H1 (cell line): Measurements from ENCODE around the gene ANO2. TPM values are rescaled to one million over a fixed set of nuclear protein-coding genes. Genes with fewer than 3 reads are reported as not detected.

Source experiments
- CTCF ChIA-PET: fragments of 300-600 bp; sonication (Branson Sonifier 250); formaldehyde crosslinking; loops from one replicate; lab custom pipeline; 2021; ENCODE audit not compliant: partially characterized antibody; lab: Charles Lee
- POLR2A ChIA-PET: fragments of 300-600 bp; sonication (Branson Sonifier 250); formaldehyde crosslinking; loops from one replicate; lab custom pipeline; 2021; ENCODE audit warnings: inconsistent platforms; ENCODE audit not compliant: partially characterized antibody; lab: Charles Lee
- DNase-seq, 2 experiments: peaks; one replicate each; pipeline versions ENCODE4 v3.0.0 to v3.0.0-alpha.2; 2010 to 2022; ENCODE audit warnings: low spot score in 2 of 2, low read depth in 1 of 2, mixed read lengths in 1 of 2
- FAIRE-seq: peaks from 2 replicates; lab custom pipeline; 2011; peaks lifted over from hg19 to GRCh38; lab: Jason Lieb, UNC
- H2AFZ ChIP-seq: 2 replicates; pipeline ENCODE4 v1.8.1; 2012; ENCODE audit warnings: low read length, inconsistent platforms
- H2AK5ac ChIP-seq: 2 replicates; pipeline ENCODE4 v1.6.1; 2013; ENCODE audit warnings: low read depth, low read length
- H2BK120ac ChIP-seq: replicated peaks from 2 replicates; pipeline ENCODE3; 2013; ENCODE audit warnings: low read depth, low read length, inconsistent platforms
- H2BK12ac ChIP-seq: 2 replicates; pipeline ENCODE4 v1.6.1; 2013; ENCODE audit warnings: low read depth, low read length
- H2BK15ac ChIP-seq: 2 replicates; pipeline ENCODE4 v1.6.1; 2013; ENCODE audit warnings: low read length
- H2BK20ac ChIP-seq: 2 replicates; pipeline ENCODE4 v1.6.1; 2013; ENCODE audit warnings: low read length
- H2BK5ac ChIP-seq: 2 replicates; pipeline ENCODE4 v1.6.1; 2013; ENCODE audit warnings: low read depth, low read length
- H3K14ac ChIP-seq: 2 replicates; pipeline ENCODE4 v1.6.1; 2013; ENCODE audit warnings: inconsistent platforms; ENCODE audit not compliant: insufficient read length
- H3K18ac ChIP-seq: 2 replicates; pipeline ENCODE4 v1.6.1; 2013; ENCODE audit warnings: low read length; ENCODE audit errors: extremely low read depth
- H3K23ac ChIP-seq: 2 replicates; pipeline ENCODE4 v1.6.1; 2013; ENCODE audit warnings: inconsistent platforms; ENCODE audit not compliant: insufficient read length
- H3K23me2 ChIP-seq: 2 replicates; pipeline ENCODE4 v1.6.1; 2013; ENCODE audit warnings: low read depth, low read length
- H3K27ac ChIP-seq: 2 replicates; pipeline ENCODE4 v1.6.1; 2011; ENCODE audit warnings: low read depth, low read length, inconsistent platforms
- H3K27me3 ChIP-seq, 4 experiments: replicated peaks in 1 of 4; 1 replicate in 1 of 4; 2 replicates in 3 of 4; pipeline versions ENCODE4 v1.6.1 to v1.8.1; 2011 to 2013; ENCODE audit warnings: low read length in 3 of 4, mild to moderate bottlenecking in 3 of 4, inconsistent platforms in 2 of 4, mixed read lengths in 2 of 4, moderate library complexity in 1 of 4; ENCODE audit not compliant: control insufficient read depth in 3 of 4, insufficient read depth in 3 of 4; ENCODE audit errors: extremely low read depth in 1 of 4
- H3K36me3 ChIP-seq, 4 experiments: 2 replicates each; pipeline versions ENCODE4 v1.6.1 to v1.8.1; 2011 to 2013; ENCODE audit warnings: mild to moderate bottlenecking in 4 of 4, low read length in 3 of 4, moderate library complexity in 2 of 4, control low read depth in 1 of 4, inconsistent platforms in 1 of 4; ENCODE audit not compliant: insufficient read depth in 4 of 4, control insufficient read depth in 2 of 4
- H3K4ac ChIP-seq: replicated peaks from 2 replicates; pipeline ENCODE3; 2013; ENCODE audit warnings: low read length, low read depth, mixed read lengths, inconsistent platforms; ENCODE audit not compliant: insufficient read length
- H3K4me1 ChIP-seq, 4 experiments: replicated peaks in 1 of 4; 1 replicate in 1 of 4; 2 replicates in 3 of 4; pipeline versions ENCODE4 v1.6.1 to v1.8.1; 2011 to 2013; ENCODE audit warnings: low read length in 3 of 4, inconsistent platforms in 2 of 4, mixed read lengths in 1 of 4; ENCODE audit not compliant: insufficient read depth in 4 of 4, control insufficient read depth in 3 of 4
- H3K4me2 ChIP-seq, 2 experiments: 2 replicates each; pipeline versions ENCODE4 v1.6.1 to v1.8.1; 2011 to 2013; ENCODE audit warnings: low read depth in 2 of 2, low read length in 2 of 2, control low read depth in 1 of 2, inconsistent platforms in 1 of 2, mild to moderate bottlenecking in 1 of 2; ENCODE audit not compliant: insufficient read depth in 1 of 2
- H3K4me3 ChIP-seq, 4 experiments: fragments of 200-600, 300-600 bp in 1 of 4; sonication (generic), shearing (Covaris generic), sonication (Bioruptor Twin) in 1 of 4; 2 replicates each; pipeline versions ENCODE4 v1.5.1 to v1.8.1; 2011 to 2016; ENCODE audit warnings: low read length in 4 of 4, low read depth in 3 of 4, control low read depth in 2 of 4, inconsistent platforms in 2 of 4, mild to moderate bottlenecking in 2 of 4, mixed read lengths in 1 of 4, moderate library complexity in 1 of 4; ENCODE audit not compliant: insufficient read depth in 2 of 4; ENCODE audit errors: extremely low read depth in 1 of 4
- H3K56ac ChIP-seq: replicated peaks from 2 replicates; pipeline ENCODE3; 2013; ENCODE audit warnings: low read depth, mild to moderate bottlenecking, mixed read lengths, low read length, inconsistent platforms; ENCODE audit not compliant: insufficient read length
- H3K79me1 ChIP-seq: 2 replicates; pipeline ENCODE4 v1.6.1; 2013; ENCODE audit warnings: low read depth, low read length, control low read depth
- H3K79me2 ChIP-seq, 2 experiments: 2 replicates each; pipeline versions ENCODE4 v1.6.1 to v1.8.1; 2012 to 2013; ENCODE audit warnings: low read length in 2 of 2, mild to moderate bottlenecking in 2 of 2, inconsistent platforms in 1 of 2; ENCODE audit not compliant: insufficient read depth in 2 of 2, control insufficient read depth in 1 of 2
- H3K9ac ChIP-seq, 4 experiments: replicated peaks in 1 of 4; 1 replicate in 1 of 4; 2 replicates in 3 of 4; pipeline versions ENCODE4 v1.6.1 to v1.8.1; 2011 to 2013; ENCODE audit warnings: low read depth in 3 of 4, low read length in 3 of 4, control low read depth in 2 of 4, mild to moderate bottlenecking in 2 of 4, moderate library complexity in 2 of 4, inconsistent platforms in 1 of 4; ENCODE audit errors: extremely low read depth in 1 of 4
- H3K9me3 ChIP-seq, 2 experiments: 2 replicates each; pipeline versions ENCODE4 v1.6.1 to v1.8.1; 2012 to 2013; ENCODE audit warnings: mild to moderate bottlenecking in 2 of 2, moderate library complexity in 2 of 2, control low read depth in 1 of 2, inconsistent platforms in 1 of 2, low read depth in 1 of 2, low read length in 1 of 2, mixed read lengths in 1 of 2; ENCODE audit not compliant: insufficient read depth in 2 of 2
- H4K20me1 ChIP-seq, 2 experiments: replicated peaks in 1 of 2; 2 replicates each; pipeline versions ENCODE3 to v1.8.1; 2011 to 2013; ENCODE audit warnings: inconsistent platforms in 2 of 2, low read length in 2 of 2, mild to moderate bottlenecking in 1 of 2; ENCODE audit not compliant: insufficient read depth in 2 of 2, control insufficient read depth in 1 of 2
- H4K5ac ChIP-seq: 2 replicates; pipeline ENCODE4 v1.6.1; 2013; ENCODE audit warnings: low read length, low read depth, mixed read lengths, inconsistent platforms; ENCODE audit not compliant: insufficient read length
- H4K8ac ChIP-seq: 2 replicates; pipeline ENCODE4 v1.8.0; 2013; ENCODE audit warnings: mild to moderate bottlenecking, moderate library complexity, low read length, inconsistent platforms; ENCODE audit not compliant: insufficient read depth; ENCODE audit errors: extremely low read depth
- H4K91ac ChIP-seq: replicated peaks from 2 replicates; pipeline ENCODE3; 2013; ENCODE audit warnings: low read length, mixed read lengths, inconsistent platforms; ENCODE audit not compliant: insufficient read length
- ASH2L ChIP-seq: fragments of 200-600, 300-600 bp; sonication (generic); IDR thresholded peaks from one replicate; pipeline ENCODE4 v1.7.1; 2017; ENCODE audit warnings: low read length
- CBX8 ChIP-seq: fragments of 300-800, 300-1000 bp; sonication (generic); IDR thresholded peaks from 2 replicates; pipeline ENCODE4 v1.7.1; 2016; ENCODE audit warnings: low read depth, low read length, borderline replicate concordance
- WGBS, 2 experiments: shearing (Covaris generic) in 1 of 2; methylation state at CpG; one replicate each; pipeline versions ENCODE4 v1.1.6 to v1.1.7; 2013 to 2015; ENCODE audit warnings: low lambda C conversion rate in 2 of 2, mixed read lengths in 2 of 2, inconsistent platforms in 1 of 2, low coverage in 1 of 2, missing lambda C conversion rate in 1 of 2; ENCODE audit not compliant: insufficient replicate concordance in 2 of 2, insufficient coverage in 1 of 2, insufficient read length in 1 of 2; ENCODE audit errors: extremely low coverage in 1 of 2, missing lambda C conversion rate in 1 of 2; 5-methylcytosine and 5-hydroxymethylcytosine counted together
- polyA plus RNA-seq, 7 experiments: library from polyadenylated mRNA; depleted of rRNA in 3 of 7; stranded (reverse) in 5 of 7; unstranded in 2 of 7; fragments of >200 nt in 5 of 7; fragments of 200-250 nt in 2 of 7; gene quantifications; 1 replicate in 5 of 7; 2 replicates in 1 of 7; 4 replicates in 1 of 7; pipeline versions ENCODE4 v1.2.1 to v1.2.3, GENCODE V29; 2011 to 2013; ENCODE audit warnings: missing spikeins in 2 of 7, mixed read lengths in 2 of 7
- total RNA-seq: library from RNA; stranded (reverse); fragmentation: NEBNext Ultra II Directional; extraction: Animal tissue kit (Norgen Biotek cat#: 25700); gene quantifications from 2 replicates; pipeline ENCODE4 v1.2.1, GENCODE V29; 2021

ANO2 gene
- total and polyA plus RNA-seq, 2 of the 8 experiments (the other 6 are each of a cell fraction or from before 2014, with no cell fraction given), result 1.9 to 5.5 TPM

DNA sequence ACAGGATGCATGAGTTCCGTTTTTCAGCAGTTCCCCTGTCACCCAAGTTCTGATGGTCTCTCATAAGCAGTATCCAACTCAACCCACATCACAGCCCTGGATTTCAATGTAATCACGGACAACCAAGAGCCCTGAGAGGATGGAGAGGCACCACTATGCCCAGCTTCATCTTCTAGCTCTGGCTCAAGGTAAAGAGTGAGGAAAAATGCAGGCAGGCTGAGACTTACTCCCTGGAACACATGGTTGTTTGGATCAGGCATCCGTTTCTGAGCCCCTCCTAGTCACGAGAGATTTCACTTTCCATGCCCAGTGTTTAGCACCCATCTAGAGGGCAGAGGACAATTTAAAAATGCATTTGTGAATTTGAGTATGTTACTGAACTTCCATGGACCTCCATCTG lies 45.0 kb downstream of the ANO2 start:
- H2BK20ac ChIP-seq, result no peak overlapping the region
- H2BK5ac ChIP-seq, result no peak overlapping the region
- no peaks in the 10 kb centered on the region for H3K79me1 ChIP-seq
- 87% methylated on average over 4 of the region's 4 CpGs; no CpG with 5 or more reads in 1 of the 2 experiments for WGBS, 2 experiments
- H4K5ac ChIP-seq, result no peak overlapping the region
- H3K23me2 ChIP-seq, result no peaks in the 10 kb centered on the region
- no peak for DNase-seq
- no peak overlapping the region for H3K4me3 ChIP-seq
- TF ChIP-seq ASH2L (no peak), CBX8 (no peak)
- H2BK12ac ChIP-seq, result no peak overlapping the region
- H3K36me3 ChIP-seq, result no peaks in the 10 kb centered on the region
- no peak overlapping the region for H2AFZ ChIP-seq
- no peaks in the 10 kb centered on the region for H4K20me1 ChIP-seq
- ChIA-PET POLR2A (interaction anchor here (0.8 kb wide), 1 partner anchor 21 kb away, joined by 3 read pairs; no protein-coding TSS in a partner anchor), CTCF (interaction anchor here (0.7 to 2.1 kb wide), 10 partner anchors 11 to 150 kb away, joined by 3 to 15 read pairs (median 8); no protein-coding TSS in a partner anchor)
- no peak overlapping the region for H3K27ac ChIP-seq
- H2BK15ac ChIP-seq, result no peak overlapping the region
- H2AK5ac ChIP-seq, result no peak overlapping the region
- H4K91ac ChIP-seq, result peak overlapping the region; percentile 29
- no peak overlapping the region for H3K56ac ChIP-seq
- H3K27me3 ChIP-seq, result no peaks in the 10 kb centered on the region
- no peak overlapping the region for H3K4me2 ChIP-seq
- no peaks in the 10 kb centered on the region for H3K9me3 ChIP-seq
- H2BK120ac ChIP-seq, result no peak overlapping the region
- no peak overlapping the region for H3K23ac ChIP-seq
- H3K14ac ChIP-seq, result no peak overlapping the region
- H3K79me2 ChIP-seq, result no peaks in the 10 kb centered on the region
- no peaks in the 10 kb centered on the region for H3K4me1 ChIP-seq
- H4K8ac ChIP-seq, result no peak overlapping the region
- FAIRE-seq, result no peak
- no peak overlapping the region for H3K18ac ChIP-seq
- peak overlapping the region; percentile 74 for H3K4ac ChIP-seq
- no peak overlapping the region for H3K9ac ChIP-seq
